ENCODE data around the gene RNF5.
A peak's percentile ranks its signal among the peaks of the same experiment; 100 is the strongest.

GRCh38 chr6:32188381-32189068 is 10.3 kb downstream of the RNF5 start:
- TF ChIP-seq CTCF (IDR thresholded peaks at IDR 0.05), result no peak
- peak in 1 of 2 donors; percentile 34 for TF ChIP-seq POLR2A (IDR thresholded peaks at IDR 0.05)
